Limb (tissue), 2 donors: ENCODE results near the gene ART4.

Source experiments
- DNase-seq, 2 donors: peaks; one replicate each; pipeline ENCODE4 v3.0.0-alpha.2; 2016; ENCODE audit errors: extremely low spot score in 2 of 2

ART4 gene

GRCh38 chr12:14852880-14853279 lies 9.6 kb upstream of the ART4 start:
- DNase-seq, result no peak

- DNase-seq, result no peak
Measured at GRCh38 chr12:14850929-14851663, 7.8 kb upstream of the ART4 start.

GRCh38 chr12:14849661-14850060 lies 6.3 kb upstream of the ART4 start:
- DNase-seq, result no peak

GRCh38 chr12:14846876-14847580 lies 3.7 kb upstream of the ART4 start:
- no peak for DNase-seq

- no peak for DNase-seq
Measured at GRCh38 chr12:14846042-14846587, 2.8 kb upstream of the ART4 start.

- DNase-seq, result peak; percentile 60 to 63
Measured at GRCh38 chr12:14845350-14845750, 2.0 kb upstream of the ART4 start.

- DNase-seq, result no peak
Measured at GRCh38 chr12:14844401-14844800, 1.1 kb upstream of the ART4 start.

GRCh38 chr12:14842315-14842714 lies 1.0 kb downstream of the ART4 start:
- DNase-seq, result no peak

- no peak for DNase-seq
Measured at GRCh38 chr12:14841761-14842160, 1.6 kb downstream of the ART4 start.

GRCh38 chr12:14840616-14841015 lies 2.7 kb downstream of the ART4 start:
- no peak for DNase-seq

GRCh38 chr12:14839262-14839661 lies 4.1 kb downstream of the ART4 start:
- no peak for DNase-seq

GRCh38 chr12:14836336-14837210 lies 6.8 kb downstream of the ART4 start:
- no peak for DNase-seq

- DNase-seq, result no peak
Measured at GRCh38 chr12:14834509-14834908, 8.8 kb downstream of the ART4 start.

- DNase-seq, result no peak
Measured at GRCh38 chr12:14833952-14834351, 9.4 kb downstream of the ART4 start.

GRCh38 chr12:14833336-14833735 lies 10.0 kb downstream of the ART4 start:
- DNase-seq, result no peak

GRCh38 chr12:14828892-14829291 lies 14.4 kb downstream of the ART4 start:
- no peak for DNase-seq

GRCh38 chr12:14827043-14827442 lies 16.3 kb downstream of the ART4 start:
- DNase-seq, result no peak

GRCh38 chr12:14826491-14826890 lies 16.8 kb downstream of the ART4 start:
- no peak for DNase-seq

GRCh38 chr12:14825256-14825655 lies 18.1 kb downstream of the ART4 start:
- no peak for DNase-seq

GRCh38 chr12:14824012-14824634 lies 19.2 kb downstream of the ART4 start:
- DNase-seq, result no peak

GRCh38 chr12:14814014-14814413 lies 29.3 kb downstream of the ART4 start, which contains the start of gene SMCO3:
TSS of gene SMCO3 (minus strand) at chr12:14814182. CDS start at chr12:14806680, 7,502 bp downstream.
- no peak for DNase-seq
